Small intestine (tissue), 7 donors: Measurements from ENCODE around the gene JMJD1C. TPM values are rescaled to one million over a fixed set of nuclear protein-coding genes. Genes with fewer than 3 reads are reported as not detected.

Source experiments
- DNase-seq, 2 donors: peaks; one replicate each; pipeline versions ENCODE4 v3.0.0 to v3.0.0-alpha.2; 2013
- FAIRE-seq: peaks from 2 replicates; lab custom pipeline; 2012; peaks lifted over from hg19 to GRCh38; lab: Jason Lieb, UNC
- H3K27ac ChIP-seq, 3 donors: one replicate each; pipeline ENCODE4 v1.5.1; 2013; ENCODE audit warnings: low read length in 2 of 3, mild to moderate bottlenecking in 2 of 3, control low read depth in 1 of 3, inconsistent platforms in 1 of 3, low read depth in 1 of 3, moderate library complexity in 1 of 3
- H3K27me3 ChIP-seq, 3 donors: one replicate each; pipeline ENCODE4 v1.6.1; 2013; ENCODE audit warnings: low read length in 3 of 3, inconsistent platforms in 1 of 3; ENCODE audit not compliant: control insufficient read depth in 3 of 3, insufficient read depth in 3 of 3
- H3K36me3 ChIP-seq, 3 donors: one replicate each; pipeline ENCODE4 v1.6.1; 2013; ENCODE audit warnings: low read length in 3 of 3, inconsistent platforms in 1 of 3, low read depth in 1 of 3, mild to moderate bottlenecking in 1 of 3, moderate library complexity in 1 of 3; ENCODE audit not compliant: control insufficient read depth in 3 of 3, insufficient read depth in 2 of 3
- H3K4me1 ChIP-seq, 3 donors: one replicate each; pipeline ENCODE4 v1.6.1; 2013; ENCODE audit warnings: low read length in 2 of 3, inconsistent platforms in 1 of 3, low read depth in 1 of 3, mild to moderate bottlenecking in 1 of 3, moderate library complexity in 1 of 3; ENCODE audit not compliant: control insufficient read depth in 3 of 3, insufficient read depth in 2 of 3
- H3K4me3 ChIP-seq, 3 donors: one replicate each; pipeline ENCODE4 v1.5.1; 2013; ENCODE audit warnings: low read length in 3 of 3, control low read depth in 1 of 3, inconsistent platforms in 1 of 3, low read depth in 1 of 3, mild to moderate bottlenecking in 1 of 3, moderate library complexity in 1 of 3
- H3K9me3 ChIP-seq, 2 donors: one replicate each; pipeline ENCODE4 v1.6.1; 2013; ENCODE audit warnings: low read depth in 1 of 2, low read length in 1 of 2; ENCODE audit not compliant: control insufficient read depth in 2 of 2, insufficient read depth in 1 of 2
- WGBS, 3 donors: extraction: QIAGEN DNeasy Blood & Tissue Kit; methylation state at CpG; one replicate each; pipeline ENCODE4 v1.1.7; 2013; 5-methylcytosine and 5-hydroxymethylcytosine counted together
- polyA plus RNA-seq, 4 donors: library from polyadenylated mRNA; stranded (reverse) in 3 of 4; unstranded in 1 of 4; fragments of 200-250 nt in 3 of 4; fragments of 120-200 nt in 1 of 4; gene quantifications; one replicate each; pipeline versions ENCODE4 v1.2.1 to v1.2.3, GENCODE V29; 2013
- donor health status: healthy with polysubstance abuse.
- donor health status: control.
- donor health status: control.
- donor health status: Bipolar disorder and iron deficiency.
- donor health status: healthy.

The JMJD1C gene
- polyA plus RNA-seq, 4 donors, result 22.4 to 108 (median 39.1) TPM

GRCh38 chr10:63368365-63368764 is 97.4 kb downstream of the JMJD1C start:
- Histone ChIP-seq H3K27me3 (no peaks in the 10 kb centered on the region), H3K4me3 (no peak overlapping the region), H3K4me1 (peaks cover 0 to 2% (median 0%) of the 10 kb centered on the region in 3 donors), H3K36me3 (peaks cover 0 to 2% (median 0%) of the 10 kb centered on the region in 3 donors), H3K9me3 (no peaks in the 10 kb centered on the region), H3K27ac (no peak overlapping the region)
- DNase-seq (no peak), FAIRE-seq (no peak)
- WGBS, 3 donors, result 88 to 92% (median 89%) methylated on average over 4 of the region's 4 CpGs

GRCh38 chr10:63366933-63367332 is 98.8 kb downstream of the JMJD1C start:
- no peak overlapping the region for H3K4me3 ChIP-seq
- WGBS, 3 donors, result 100% methylated on average over 1 of the region's 1 CpG

GRCh38 chr10:63365976-63366765 is 99.6 kb downstream of the JMJD1C start:
- H3K27ac ChIP-seq, result no peak overlapping the region
- no peak for DNase-seq
- H3K27me3 ChIP-seq, result no peaks in the 10 kb centered on the region
- 97 to 100% (median 98%) methylated on average over 2 of the region's 2 CpGs for WGBS, 3 donors
- peaks cover 0 to 6% (median 0%) of the 10 kb centered on the region in 3 donors for H3K36me3 ChIP-seq
- peaks cover 0 to 2% (median 0%) of the 10 kb centered on the region in 3 donors for H3K4me1 ChIP-seq
- FAIRE-seq, result no peak
- no peak overlapping the region for H3K4me3 ChIP-seq
- H3K9me3 ChIP-seq, result no peaks in the 10 kb centered on the region

More at GRCh38 chr10:63366933-63367332, 98.8 kb downstream of the JMJD1C start:
- peaks cover 0 to 6% (median 0%) of the 10 kb centered on the region in 3 donors for H3K36me3 ChIP-seq
- DNase-seq (no peak), FAIRE-seq (no peak)
- peaks cover 0 to 2% (median 0%) of the 10 kb centered on the region in 3 donors for H3K4me1 ChIP-seq
- H3K27ac ChIP-seq, result no peak overlapping the region
- H3K9me3 ChIP-seq, result no peaks in the 10 kb centered on the region
- no peaks in the 10 kb centered on the region for H3K27me3 ChIP-seq

- Histone ChIP-seq H3K4me3 (no peak overlapping the region), H3K36me3 (peaks cover 0 to 6% (median 0%) of the 10 kb centered on the region in 3 donors), H3K9me3 (no peaks in the 10 kb centered on the region), H3K27ac (no peak overlapping the region), H3K4me1 (peaks cover 0 to 2% (median 0%) of the 10 kb centered on the region in 3 donors), H3K27me3 (no peaks in the 10 kb centered on the region)
- FAIRE-seq (no peak), DNase-seq (no peak)
- 93 to 97% (median 93%) methylated on average over 2 of the region's 2 CpGs for WGBS, 3 donors
Observed at GRCh38 chr10:63364918-63365317, 100.9 kb downstream of the JMJD1C start.

- DNase-seq, result no peak
- Histone ChIP-seq H3K36me3 (peaks cover 0 to 6% (median 0%) of the 10 kb centered on the region in 3 donors), H3K4me3 (no peak overlapping the region), H3K9me3 (no peaks in the 10 kb centered on the region), H3K4me1 (peaks cover 0 to 2% (median 0%) of the 10 kb centered on the region in 3 donors), H3K27me3 (no peaks in the 10 kb centered on the region), H3K27ac (no peak overlapping the region)
- FAIRE-seq, result no peak
- 76 to 92% (median 86%) methylated on average over 7 of the region's 7 CpGs for WGBS, 3 donors
Observed at GRCh38 chr10:63363951-63364350, 101.8 kb downstream of the JMJD1C start.

- no peak for FAIRE-seq
- no peak for DNase-seq
Observed at GRCh38 chr10:63355682-63356081, 110.1 kb downstream of the JMJD1C start.

GRCh38 chr10:63352976-63353375 is 112.8 kb downstream of the JMJD1C start:
- 96 to 99% (median 98%) methylated on average over 3 of the region's 3 CpGs for WGBS, 3 donors
- H3K27me3 ChIP-seq, result no peaks in the 10 kb centered on the region
- no peak for DNase-seq
- no peak for FAIRE-seq
- no peak overlapping the region for H3K27ac ChIP-seq
- no peak overlapping the region for H3K4me3 ChIP-seq
- H3K36me3 ChIP-seq, result peaks cover 0 to 12% (median 0%) of the 10 kb centered on the region in 3 donors
- H3K4me1 ChIP-seq, result no peaks in the 10 kb centered on the region
- H3K9me3 ChIP-seq, result peaks cover 0 to 4% of the 10 kb centered on the region in 2 donors

More at GRCh38 chr10:63355682-63356081, 110.1 kb downstream of the JMJD1C start:
- Histone ChIP-seq H3K36me3 (peaks cover 0 to 11% (median 0%) of the 10 kb centered on the region in 3 donors), H3K4me3 (no peak overlapping the region), H3K9me3 (peaks cover 0 to 4% of the 10 kb centered on the region in 2 donors), H3K27me3 (no peaks in the 10 kb centered on the region), H3K4me1 (no peaks in the 10 kb centered on the region), H3K27ac (no peak overlapping the region)
- 56 to 73% (median 60%) methylated on average over 2 of the region's 2 CpGs for WGBS, 3 donors

- Histone ChIP-seq H3K4me3 (no peak overlapping the region), H3K27me3 (no peaks in the 10 kb centered on the region), H3K4me1 (no peaks in the 10 kb centered on the region), H3K9me3 (no peaks in the 10 kb centered on the region), H3K36me3 (peaks cover 0 to 7% (median 0%) of the 10 kb centered on the region in 3 donors), H3K27ac (no peak overlapping the region)
- WGBS, 3 donors, result 90 to 97% (median 95%) methylated on average over 3 of the region's 3 CpGs
- DNase-seq (no peak), FAIRE-seq (no peak)
Observed at GRCh38 chr10:63348245-63348850, 117.4 kb downstream of the JMJD1C start.
